GM18951 (cell line): ENCODE data around the gene CCDC14.
"Not testable (repeated sequence)": the region's sequence is repeated elsewhere in the genome, so short reads cannot be mapped to it uniquely, and the experiment has no call there.

Experiments used
- POLR2A ChIP-seq: IDR thresholded peaks from 4 replicates; pipeline ENCODE4 v1.6.1; 2011; ENCODE audit warnings: mild to moderate bottlenecking; ENCODE audit not compliant: insufficient read length, insufficient read depth; ENCODE audit errors: extremely low read depth
- in situ Hi-C: fragments of 300-500 bp; cut with MboI; formaldehyde crosslinking; loops from one replicate; pipeline ENCODE4 v1.12.0; 2022; ENCODE audit warnings: low sequenced_read_pairs, mixed read lengths, inconsistent platforms; ENCODE audit not compliant: unreplicated experiment

The CCDC14 gene

DNA sequence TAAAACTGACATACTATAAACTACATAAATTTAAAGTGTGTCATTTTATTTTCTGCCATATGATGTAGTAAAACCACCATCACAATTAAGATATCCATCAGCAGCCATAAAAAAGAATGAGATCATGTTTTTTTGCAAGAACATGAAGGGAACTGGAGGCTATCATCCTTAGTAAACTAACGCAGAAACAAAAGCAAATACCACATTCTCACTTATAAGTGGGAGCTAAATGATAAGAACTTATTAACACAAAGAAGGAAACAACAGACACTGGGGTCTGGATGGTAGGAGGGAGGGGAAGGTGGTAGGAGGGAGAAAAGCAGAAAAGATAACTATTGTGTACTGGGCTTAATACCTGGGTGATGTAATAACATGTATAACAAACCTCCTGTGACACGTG lies 24.6 kb downstream of the CCDC14 start:
- TF ChIP-seq POLR2A: no peak
- in situ Hi-C loops: no loop called here

DNA sequence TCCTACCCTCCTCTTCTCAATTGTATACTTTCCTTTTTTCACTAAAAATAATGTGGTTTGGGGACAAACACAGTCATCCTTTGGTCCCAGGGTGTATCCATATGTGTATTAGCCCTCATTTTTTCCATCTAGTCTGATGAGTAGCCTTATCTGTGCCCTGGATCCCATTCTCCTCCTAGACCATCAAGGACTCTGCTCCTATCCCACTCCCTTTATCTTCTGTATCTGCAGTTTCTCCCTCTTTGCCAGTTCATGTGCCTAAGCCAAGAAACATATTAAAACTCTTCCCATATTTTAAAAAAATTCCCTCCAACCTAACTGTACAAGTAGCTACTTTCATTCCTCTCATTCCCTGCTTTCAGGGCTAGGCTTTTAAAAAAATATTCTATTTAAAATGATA lies 25.2 kb downstream of the CCDC14 start:
- in situ Hi-C loops: no loop called here
- no peak for TF ChIP-seq POLR2A

DNA sequence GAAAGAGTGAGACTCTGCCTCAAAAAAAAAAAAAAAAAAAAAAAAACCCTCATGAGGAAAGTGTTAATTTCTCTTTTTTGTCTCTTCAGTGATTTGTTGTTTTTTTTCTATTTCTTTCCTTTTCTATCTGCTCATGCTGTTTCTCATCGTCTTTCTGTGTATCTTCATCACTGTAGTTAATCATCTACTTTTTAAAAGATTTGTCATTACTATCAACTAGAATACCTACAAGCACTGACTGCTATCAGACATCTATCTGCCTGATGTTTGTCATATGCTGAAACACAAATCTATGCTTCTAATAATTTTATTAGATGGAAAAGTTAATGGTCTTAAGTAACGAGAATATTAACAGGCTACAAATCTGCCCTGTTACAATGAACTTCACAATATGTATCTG lies 26.8 kb downstream of the CCDC14 start:
- in situ Hi-C loops: no loop called here
- no peak for TF ChIP-seq POLR2A

DNA sequence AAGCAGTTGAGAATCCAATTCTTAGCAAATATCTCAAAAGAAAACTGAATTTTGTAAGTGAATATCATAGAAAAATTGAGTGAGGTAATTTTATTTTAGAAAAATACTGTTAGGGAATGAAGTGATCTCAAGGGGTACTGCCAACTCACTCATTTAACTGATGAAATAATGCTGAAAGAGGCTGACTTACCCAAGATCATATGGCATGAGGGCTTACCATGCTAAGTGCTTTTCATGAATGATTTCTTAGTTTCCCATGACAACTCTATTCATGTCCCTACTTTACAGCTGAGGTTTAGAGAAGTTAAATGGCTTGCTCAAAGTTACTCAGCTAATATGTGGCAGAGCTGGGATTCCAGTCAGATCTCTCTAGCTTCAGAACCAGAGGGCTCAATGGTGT lies 30.6 kb downstream of the CCDC14 start:
- in situ Hi-C loops: no loop called here
- no peak for TF ChIP-seq POLR2A

DNA sequence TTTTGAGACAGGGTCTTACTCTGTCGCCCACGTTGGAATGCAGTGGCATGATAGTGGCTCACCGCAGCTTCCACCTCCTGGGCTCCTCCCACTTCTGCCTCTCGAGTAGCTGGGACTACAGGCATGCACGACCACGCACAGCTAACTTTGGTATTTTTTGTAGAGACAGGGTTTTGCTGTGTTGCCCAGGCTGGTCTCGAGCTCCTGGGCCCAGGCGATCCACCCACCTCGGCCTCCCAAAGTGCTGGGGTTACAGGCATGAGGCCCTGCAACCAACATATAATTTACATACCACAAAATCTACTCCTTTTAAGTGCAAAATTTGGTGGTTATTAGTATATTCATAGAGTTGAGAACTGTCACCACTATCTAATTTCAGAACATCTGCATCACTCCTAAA lies 31.7 kb downstream of the CCDC14 start:
- TF ChIP-seq POLR2A: no peak
- in situ Hi-C loops: no loop called here

DNA sequence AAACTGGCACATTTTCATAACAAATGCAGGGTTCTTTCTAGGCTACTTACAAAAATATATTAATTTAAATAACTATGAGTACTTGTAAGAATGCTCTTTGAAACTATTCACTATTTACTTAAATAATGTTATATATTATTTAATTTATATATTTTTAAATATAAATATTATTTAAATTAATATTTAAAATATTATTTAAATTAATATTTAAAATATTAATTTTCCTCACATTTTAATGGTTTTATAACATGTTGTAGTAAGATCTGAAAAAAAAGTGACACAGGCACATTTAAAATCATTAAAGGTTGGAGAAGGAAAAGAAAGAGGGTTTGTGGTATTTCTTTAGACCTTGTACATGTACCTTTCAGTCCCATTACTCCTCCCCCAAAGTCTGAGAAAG lies 34.6 kb downstream of the CCDC14 start:
- TF ChIP-seq POLR2A: no peak
- in situ Hi-C loops: no loop called here

DNA sequence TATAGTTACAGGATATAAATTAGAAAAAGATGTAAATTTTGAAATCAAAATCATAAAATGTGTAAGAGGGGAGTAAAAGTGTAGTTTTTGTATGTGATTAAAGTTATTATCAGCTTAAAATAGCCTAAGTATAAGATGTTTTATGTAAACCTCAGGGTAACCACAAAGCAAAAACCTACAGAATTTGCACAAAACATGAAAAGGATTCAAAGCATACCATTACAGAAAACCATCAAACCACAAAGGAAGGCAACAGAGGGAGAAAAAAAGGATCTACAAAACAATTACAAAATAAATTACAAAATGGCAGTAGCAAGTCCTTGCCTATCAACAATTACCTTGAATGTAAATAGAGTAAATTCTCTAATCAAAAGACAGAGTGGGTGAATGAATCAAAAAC lies 40.2 kb downstream of the CCDC14 start:
- TF ChIP-seq POLR2A: no peak
- in situ Hi-C loops: no loop called here

DNA sequence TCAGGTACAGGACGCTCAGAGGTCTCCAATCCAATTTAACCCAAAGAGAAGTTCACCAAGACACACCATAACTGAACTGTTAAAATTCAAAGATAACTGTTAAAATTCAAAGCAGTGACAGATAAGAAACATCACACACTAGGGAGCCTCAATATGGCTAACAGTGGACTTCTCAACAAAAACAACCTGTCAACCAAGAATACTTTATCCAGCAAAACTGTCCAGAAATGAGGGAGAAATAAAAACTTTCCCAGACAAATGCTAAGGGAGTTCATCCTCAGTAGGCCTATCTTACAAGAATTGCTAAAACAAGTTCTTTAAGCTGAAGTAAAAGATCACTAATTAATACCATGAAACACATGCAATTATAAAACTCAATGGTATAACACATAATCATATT lies 40.6 kb downstream of the CCDC14 start:
- in situ Hi-C loops: no loop called here
- TF ChIP-seq POLR2A: no peak

DNA sequence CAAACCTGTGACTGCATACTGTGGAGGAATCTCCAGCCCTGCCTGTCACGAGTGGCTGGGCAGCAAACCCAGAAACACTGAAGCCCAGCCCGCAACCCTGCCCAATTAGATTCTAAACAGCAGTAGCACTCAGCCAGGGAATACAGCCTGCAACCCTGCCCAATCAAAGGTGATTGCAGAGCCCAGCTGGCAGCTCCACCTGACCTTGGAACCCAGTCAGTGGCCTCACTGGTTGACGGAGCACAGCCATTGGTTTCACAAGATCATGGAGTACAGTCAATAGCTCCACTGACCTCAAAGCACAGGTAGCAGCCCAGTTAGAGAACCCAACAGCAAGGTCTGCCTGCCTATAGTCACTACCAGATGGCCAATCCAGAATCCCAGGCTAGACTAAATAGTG lies 41.7 kb downstream of the CCDC14 start:
- no peak for TF ChIP-seq POLR2A
- in situ Hi-C loops: no loop called here

DNA sequence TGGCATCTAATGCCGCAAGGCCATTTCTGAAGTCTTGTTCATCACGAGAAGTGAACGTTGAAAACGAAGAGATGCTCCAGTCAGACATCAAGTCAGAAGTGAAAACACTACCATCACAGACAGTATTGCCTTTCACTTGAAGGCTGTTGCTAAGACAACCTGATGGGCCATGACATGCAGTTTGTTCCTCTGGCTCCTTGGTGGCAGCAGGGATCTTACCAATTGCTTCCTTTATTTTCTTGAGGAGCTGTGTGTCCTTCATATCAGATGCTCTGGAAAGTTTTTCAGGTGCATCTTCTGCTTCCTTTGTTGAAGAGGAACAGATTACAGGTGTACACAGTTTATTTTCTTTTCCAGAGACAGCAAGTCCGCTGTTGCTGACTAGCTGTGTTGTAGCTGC lies 46.2 kb downstream of the CCDC14 start:
- TF ChIP-seq POLR2A: no peak
- in situ Hi-C loops: no loop called here

DNA sequence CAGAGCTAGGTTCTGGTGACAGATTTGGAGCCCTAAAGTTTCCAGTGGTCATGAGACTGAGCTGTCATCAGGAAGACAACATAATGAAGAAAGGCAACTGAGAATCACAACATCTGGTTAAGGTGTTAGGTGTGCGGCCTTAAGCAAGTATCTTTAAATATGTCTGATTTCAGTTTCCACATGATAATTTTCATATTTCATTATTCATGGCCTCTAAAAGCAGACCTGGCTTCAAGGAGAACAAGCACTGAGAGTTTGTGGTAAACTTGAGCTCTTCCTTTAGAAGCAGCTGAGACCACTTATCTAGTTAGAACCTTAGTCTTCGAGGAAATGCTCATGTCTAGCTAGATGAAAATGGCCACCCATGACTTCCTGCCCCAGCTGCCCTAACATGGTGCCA lies 51.2 kb downstream of the CCDC14 start:
- no peak for TF ChIP-seq POLR2A
- in situ Hi-C loops: no loop called here

DNA sequence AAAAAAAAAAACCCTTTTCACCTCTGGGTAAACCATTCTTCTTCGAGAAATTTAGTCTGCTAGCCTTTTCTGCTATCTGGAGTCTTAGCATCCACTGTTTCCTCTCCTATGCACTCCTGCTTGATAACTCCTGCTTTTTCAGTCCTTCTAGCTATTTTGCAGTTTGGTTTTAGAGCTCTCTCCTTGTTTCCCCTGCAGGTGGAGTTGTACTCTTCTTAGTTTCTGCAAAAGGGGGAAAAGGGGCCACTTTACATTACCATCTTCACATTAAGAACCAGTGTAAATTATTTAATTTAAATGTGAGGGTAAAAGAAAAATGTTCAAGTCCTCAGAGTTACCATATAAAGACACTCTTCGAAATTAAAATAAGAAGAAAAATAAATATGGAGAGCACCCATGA lies 53.3 kb downstream of the CCDC14 start:
- in situ Hi-C loops: no loop called here
- no peak for TF ChIP-seq POLR2A

DNA sequence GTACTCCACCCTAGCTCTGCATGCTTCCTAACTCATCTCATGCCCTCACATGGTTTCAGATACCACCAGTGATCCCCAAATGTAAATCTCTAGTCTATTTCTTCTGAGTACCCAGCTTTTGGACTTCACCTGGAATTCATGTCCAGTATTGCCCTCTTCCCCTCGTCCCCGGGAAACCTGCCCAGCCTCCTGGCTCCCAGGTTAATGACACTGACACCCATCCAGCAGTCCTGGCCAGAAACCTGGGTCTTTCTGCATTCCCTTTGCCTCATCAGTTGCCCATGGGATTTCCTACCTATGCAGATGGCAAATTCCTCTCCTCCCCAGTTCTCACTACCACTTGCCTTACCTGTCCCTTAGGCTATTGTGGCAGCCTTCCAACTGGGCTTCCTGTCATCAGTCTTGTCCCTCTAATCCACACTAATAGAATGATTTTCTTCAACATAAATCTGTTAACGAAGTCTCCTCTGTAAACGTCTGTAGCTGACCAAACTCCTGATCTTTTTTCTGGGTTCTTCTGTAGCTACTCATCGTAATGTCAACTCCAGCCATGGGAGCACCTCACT lies 61.6 kb downstream of the CCDC14 start:
- no peak for TF ChIP-seq POLR2A
- in situ Hi-C loops: no loop called here

DNA sequence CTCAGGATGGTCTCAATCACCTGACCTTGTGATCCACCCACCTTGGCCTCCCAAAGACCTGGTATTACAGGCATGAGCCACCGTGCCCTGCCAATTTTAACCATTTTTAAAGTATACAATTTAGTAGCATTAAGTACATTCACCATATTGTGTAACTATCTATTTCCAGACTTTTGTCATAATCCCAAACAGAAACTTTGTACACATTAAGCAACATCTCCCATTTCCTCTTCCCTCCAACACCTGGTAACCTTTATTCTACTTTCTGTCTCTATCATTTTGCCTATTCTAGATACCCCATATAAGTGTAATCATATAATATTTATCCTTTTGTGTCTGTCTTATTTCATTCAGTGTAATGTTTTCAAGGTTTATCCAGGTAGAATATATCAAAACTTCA lies 68.0 kb downstream of the CCDC14 start:
- in situ Hi-C loops: no loop called here
- TF ChIP-seq POLR2A: no peak

DNA sequence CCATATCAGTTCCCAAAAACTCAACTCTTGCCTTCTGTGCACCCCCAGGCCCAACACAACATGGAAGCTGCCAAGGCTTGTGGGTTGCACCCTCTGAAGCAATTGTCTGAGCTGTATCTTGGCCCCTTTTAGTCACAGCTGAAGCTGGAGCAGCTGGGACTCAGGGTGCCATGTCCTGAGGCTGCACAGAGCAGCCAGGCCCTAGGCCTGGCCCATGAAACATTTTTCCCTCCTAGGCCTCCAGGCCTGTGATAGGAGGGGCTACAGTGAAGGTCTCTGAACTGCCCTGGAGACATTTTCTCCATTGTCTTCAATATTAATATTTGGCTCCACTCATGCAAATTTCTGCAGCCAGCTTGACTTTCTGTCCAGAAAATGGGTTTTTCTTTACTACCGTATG lies 68.8 kb downstream of the CCDC14 start:
- in situ Hi-C loops: no loop called here
- no peak for TF ChIP-seq POLR2A

DNA sequence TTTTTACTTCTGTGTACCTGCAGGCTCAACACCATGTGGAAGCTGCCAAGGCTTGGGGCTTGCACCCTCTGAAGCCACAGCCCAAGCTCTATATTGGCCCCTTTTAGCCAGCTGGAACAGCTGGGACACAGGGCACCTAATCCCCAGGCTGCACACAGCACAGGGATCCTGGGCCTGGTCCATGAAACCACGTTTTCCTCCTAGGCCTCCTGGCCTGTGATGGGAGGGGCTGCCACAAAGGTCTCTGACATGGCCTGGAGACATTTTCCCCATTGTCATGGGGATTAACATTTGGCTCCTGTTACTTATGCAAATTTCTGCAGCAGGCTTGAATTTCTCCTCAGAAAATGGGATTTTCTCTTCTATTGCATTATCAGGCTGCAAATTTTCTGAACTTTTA lies 70.0 kb downstream of the CCDC14 start:
- in situ Hi-C loops: not testable (repeated sequence)

DNA sequence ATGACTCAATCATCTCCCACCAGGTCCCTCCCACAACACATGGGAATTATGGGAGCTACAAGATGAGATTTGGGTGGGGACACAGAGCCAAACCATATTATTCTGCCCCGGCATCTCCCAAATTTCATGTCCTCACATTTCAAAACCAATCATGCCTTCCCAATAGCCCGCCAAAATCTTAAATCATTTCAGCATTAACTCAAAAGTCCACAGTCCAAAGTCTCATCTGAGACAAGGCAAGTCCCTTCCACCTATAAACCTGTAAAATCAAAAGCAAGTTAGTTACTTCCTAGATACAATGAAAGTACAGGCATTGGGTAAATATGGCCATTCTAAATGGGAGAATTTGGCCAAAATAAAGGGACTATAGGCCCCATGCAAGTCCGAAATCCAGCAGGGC lies 70.9 kb downstream of the CCDC14 start:
- in situ Hi-C loops: not testable (repeated sequence)
